Endothelial cell of umbilical vein (primary cell): Measurements from ENCODE around the gene IFIT1B. TPM values are rescaled to one million over a fixed set of nuclear protein-coding genes. Genes with fewer than 3 reads are reported as not detected.

Source experiments
- BruUV-seq: library from RNA; stranded (reverse); fragments of 400-500 nt; replicated peaks from 2 replicates; lab custom pipeline; 2021; lab: Mats Ljungman, UMichigan
- CTCF ChIA-PET: fragments of 300-600, 350-600 bp; sonication (Branson Sonifier 250); formaldehyde crosslinking; loops from one replicate; lab custom pipeline; 2021; ENCODE audit warnings: antibody characterized with exemption, inconsistent platforms; lab: Charles Lee
- POLR2A ChIA-PET: fragments of 300-600, 350-600 bp; sonication (Branson Sonifier 250); formaldehyde crosslinking; loops from one replicate; lab custom pipeline; 2021; ENCODE audit warnings: antibody characterized with exemption, inconsistent platforms; lab: Charles Lee
- DNase-seq: peaks from one replicate; pipeline ENCODE4 v3.0.0-alpha.2; 2011; ENCODE audit warnings: low read depth, low spot score
- FAIRE-seq: peaks from 2 replicates; lab custom pipeline; 2011; peaks lifted over from hg19 to GRCh38; lab: Jason Lieb, UNC
- H2AFZ ChIP-seq: 2 replicates; pipeline ENCODE4 v1.6.0; 2012; ENCODE audit warnings: low read depth, low read length, control low read depth, inconsistent platforms
- H3K27ac ChIP-seq: 2 replicates; pipeline ENCODE4 v1.5.1; 2011; ENCODE audit warnings: low read depth, mild to moderate bottlenecking, control low read depth, low read length, moderate library complexity; ENCODE audit not compliant: insufficient read depth
- H3K27me3 ChIP-seq, 2 experiments: 2 replicates each; pipeline versions ENCODE4 v1.6.0 to v1.6.1; 2011; ENCODE audit warnings: low read length in 2 of 2, mixed read lengths in 1 of 2; ENCODE audit not compliant: control insufficient read depth in 2 of 2, insufficient read depth in 2 of 2
- H3K36me3 ChIP-seq, 2 experiments: 2 replicates in 1 of 2; 3 replicates in 1 of 2; pipeline ENCODE4 v1.5.1; 2011; ENCODE audit warnings: low read length in 2 of 2, mild to moderate bottlenecking in 1 of 2, moderate library complexity in 1 of 2; ENCODE audit not compliant: control insufficient read depth in 2 of 2, insufficient read depth in 2 of 2; ENCODE audit errors: extremely low read depth in 1 of 2
- H3K4me1 ChIP-seq: 3 replicates; pipeline ENCODE4 v1.5.1; 2011; ENCODE audit warnings: mild to moderate bottlenecking, low read length; ENCODE audit not compliant: control insufficient read depth, insufficient read depth; ENCODE audit errors: extremely low read depth
- H3K4me2 ChIP-seq: 2 replicates; pipeline ENCODE4 v1.6.1; 2011; ENCODE audit warnings: low read length, control low read depth, mixed read lengths; ENCODE audit not compliant: insufficient read depth
- H3K4me3 ChIP-seq, 3 experiments: fragments of 200-600 bp in 1 of 3; sonication (generic), shearing (Covaris generic) in 1 of 3; replicated peaks in 1 of 3; 2 replicates each; pipeline ENCODE4 v1.5.1; 2011 to 2016; ENCODE audit warnings: control low read depth in 3 of 3, low read length in 3 of 3, mild to moderate bottlenecking in 2 of 3, inconsistent platforms in 1 of 3, low read depth in 1 of 3, moderate library complexity in 1 of 3; ENCODE audit not compliant: insufficient read depth in 1 of 3
- H3K79me2 ChIP-seq: 2 replicates; pipeline ENCODE4 v1.6.0; 2012; ENCODE audit warnings: low read length, inconsistent platforms; ENCODE audit not compliant: control insufficient read depth, insufficient read depth
- H3K9ac ChIP-seq: replicated peaks from 2 replicates; pipeline ENCODE3; 2011; ENCODE audit warnings: low read length, control low read depth; ENCODE audit not compliant: insufficient read depth; ENCODE audit errors: extremely low read depth
- H3K9me1 ChIP-seq: replicated peaks from 3 replicates; pipeline ENCODE4 v1.6.0; 2011; ENCODE audit warnings: mild to moderate bottlenecking, low read length; ENCODE audit not compliant: control insufficient read depth, insufficient read depth; ENCODE audit errors: extremely low read depth
- H3K9me3 ChIP-seq: replicated peaks from 2 replicates; pipeline ENCODE4 v1.5.1; 2012; ENCODE audit warnings: low read length, inconsistent platforms; ENCODE audit not compliant: control insufficient read depth, insufficient read depth
- H4K20me1 ChIP-seq: replicated peaks from 2 replicates; pipeline ENCODE3; 2011; ENCODE audit warnings: mild to moderate bottlenecking, low read length; ENCODE audit not compliant: control insufficient read depth, insufficient read depth; ENCODE audit errors: extremely low read depth
- CTCF ChIP-seq, 2 donors: IDR thresholded peaks; 1 replicate in 1 of 2; 2 replicates in 1 of 2; pipeline ENCODE4 v1.5.1; 2011; ENCODE audit warnings: low read length in 2 of 2, mild to moderate bottlenecking in 2 of 2, moderate library complexity in 2 of 2, control low read depth in 1 of 2, inconsistent platforms in 1 of 2, low read depth in 1 of 2; ENCODE audit not compliant: insufficient read depth in 1 of 2; ENCODE audit errors: extremely low read depth in 1 of 2
- FOS ChIP-seq: IDR thresholded peaks from 2 replicates; pipeline ENCODE4 v1.6.1; 2011; ENCODE audit warnings: mild to moderate bottlenecking, low read length, moderate library complexity, borderline replicate concordance; ENCODE audit not compliant: insufficient read depth
- GATA2 ChIP-seq: IDR thresholded peaks from 2 replicates; pipeline ENCODE4 v1.7.0; 2011; ENCODE audit warnings: low read depth, mild to moderate bottlenecking, moderate library complexity, mixed read lengths, low read length; ENCODE audit not compliant: insufficient read length, insufficient read depth
- JUN ChIP-seq: IDR thresholded peaks from 2 replicates; pipeline ENCODE4 v1.6.1; 2011; ENCODE audit warnings: borderline replicate concordance, low read depth; ENCODE audit not compliant: insufficient read length, insufficient read depth
- MAX ChIP-seq: IDR thresholded peaks from 2 replicates; pipeline ENCODE4 v1.6.1; 2011; ENCODE audit not compliant: insufficient read depth, insufficient read length
- POLR2A ChIP-seq: IDR thresholded peaks from 2 replicates; pipeline ENCODE4 v1.6.1; 2012; ENCODE audit warnings: low read depth, mild to moderate bottlenecking, control low read depth, low read length
- POLR2AphosphoS5 ChIP-seq: IDR thresholded peaks from 2 replicates; pipeline ENCODE4 v1.6.1; 2012; ENCODE audit warnings: low read depth, mild to moderate bottlenecking, control low read depth, low read length, moderate library complexity; ENCODE audit not compliant: insufficient read depth
- dilution Hi-C: fragments of 300-500 bp; cut with MboI; formaldehyde crosslinking; loops from one replicate; pipeline ENCODE4 v1.15.0; 2019; ENCODE audit warnings: low sequenced_read_pairs; ENCODE audit not compliant: extremely low pct_ligation_motif_present
- intact Hi-C: fragments of 100-400 bp; cut with micrococcal nuclease; formaldehyde crosslinking; loops from one replicate; pipeline ENCODE4 v1.10.0; 2022
- polyA plus RNA-seq, 4 experiments: library from polyadenylated mRNA; depleted of rRNA in 3 of 4; stranded (reverse) in 3 of 4; unstranded in 1 of 4; fragments of >200 nt; gene quantifications; 2 replicates each; pipeline versions ENCODE4 v1.2.1 to v1.2.3, GENCODE V29; 2011 to 2012; ENCODE audit warnings: missing spikeins in 1 of 4
- total RNA-seq: library from RNA; stranded (reverse); gene quantifications from 2 replicates; pipeline ENCODE4 v1.2.3, GENCODE V29; 2021

Gene IFIT1B
- total and polyA plus RNA-seq, 2 donors (not counting 3 experiments of a cell fraction or from before 2014, with no cell fraction given): not detected

- BruUV-seq: no TSS peak
- no peaks in the 10 kb centered on the region for H4K20me1 ChIP-seq
- no peaks in the 10 kb centered on the region for H3K9me3 ChIP-seq
- no peaks in the 10 kb centered on the region for H3K4me1 ChIP-seq
- H3K27ac ChIP-seq: no peak overlapping the region
- H3K9me1 ChIP-seq: no peaks in the 10 kb centered on the region
- no peaks in the 10 kb centered on the region for H3K36me3 ChIP-seq
- CTCF ChIA-PET: interaction anchor here (0.9 to 2.4 kb wide), 3 partner anchors 12 to 63 kb away, joined by 3 to 6 read pairs (median 3); partner anchors contain the start of genes IFIT1 and IFIT2
- peaks cover 11 to 23% of the 10 kb centered on the region in 2 experiments for H3K27me3 ChIP-seq
- H3K4me3 ChIP-seq: no peak overlapping the region
- H3K4me2 ChIP-seq: no peak overlapping the region
- dilution Hi-C loops: no loop called here
- TF ChIP-seq GATA2: no peak
- TF ChIP-seq CTCF (IDR thresholded peaks at IDR 0.05; ENCODE audit: extremely low read depth in 1 of 2, insufficient read depth in 1 of 2, low read depth in 1 of 2, low read length in 2 of 2): no peak
- no peak for TF ChIP-seq POLR2AphosphoS5
- no peak for TF ChIP-seq FOS
- no peak for TF ChIP-seq POLR2A
- TF ChIP-seq JUN: no peak
- no peak for TF ChIP-seq MAX
- no peak overlapping the region for H3K9ac ChIP-seq
- no peaks in the 10 kb centered on the region for H3K79me2 ChIP-seq
- no peak overlapping the region for H2AFZ ChIP-seq
- no peak for DNase-seq
- POLR2A ChIA-PET: no interaction called here
- FAIRE-seq: no peak
- intact Hi-C loops: no loop called here
Measured at GRCh38 chr10:89364531-89364930, 13.3 kb upstream of the IFIT1B start.
